H1 (cell line): ENCODE data around the gene ZNF771. TPM values are rescaled to one million over a fixed set of nuclear protein-coding genes. Genes with fewer than 3 reads are reported as not detected.

ENCODE experiments used
- CHD1 ChIP-seq: IDR thresholded peaks from 2 replicates; pipeline ENCODE4 v1.6.1; 2012; ENCODE audit warnings: low read depth, low read length, improper control_type of control experiment
- EGR1 ChIP-seq: IDR thresholded peaks from 2 replicates; pipeline ENCODE4 v1.6.1; 2011; ENCODE audit warnings: low read depth, low read length, borderline replicate concordance
- EZH2 ChIP-seq: fragments of 200-600 bp; sonication (generic); IDR thresholded peaks from 2 replicates; pipeline ENCODE4 v1.7.1; 2012; ENCODE audit warnings: low read depth, mild to moderate bottlenecking, moderate library complexity, low read length, inconsistent platforms; ENCODE audit not compliant: severe bottlenecking
- SAP30 ChIP-seq: fragments of 300-600 bp; sonication (generic); IDR thresholded peaks from 2 replicates; pipeline ENCODE4 v1.7.1; 2012; ENCODE audit warnings: low read length, moderate library complexity, mild to moderate bottlenecking, inconsistent platforms; ENCODE audit not compliant: insufficient read depth, insufficient replicate concordance
- polyA plus RNA-seq, 7 experiments: library from polyadenylated mRNA; depleted of rRNA in 3 of 7; stranded (reverse) in 5 of 7; unstranded in 2 of 7; fragments of >200 nt in 5 of 7; fragments of 200-250 nt in 2 of 7; gene quantifications; 1 replicate in 5 of 7; 2 replicates in 1 of 7; 4 replicates in 1 of 7; pipeline versions ENCODE4 v1.2.1 to v1.2.3, GENCODE V29; 2011 to 2013; ENCODE audit warnings: missing spikeins in 2 of 7, mixed read lengths in 2 of 7
- total RNA-seq: library from RNA; stranded (reverse); fragmentation: NEBNext Ultra II Directional; extraction: Animal tissue kit (Norgen Biotek cat#: 25700); gene quantifications from 2 replicates; pipeline ENCODE4 v1.2.1, GENCODE V29; 2021
- TF ChIP-seq, protein P1 (sequence below): IDR thresholded peaks from 2 replicates; pipeline ENCODE4 v1.6.1; 2012; ENCODE audit warnings: low read length, inconsistent platforms

ZNF771 gene
- total and polyA plus RNA-seq, 2 of the 8 experiments (the other 6 are each of a cell fraction or from before 2014, with no cell fraction given) = 10.6 to 15.7 TPM

DNA sequence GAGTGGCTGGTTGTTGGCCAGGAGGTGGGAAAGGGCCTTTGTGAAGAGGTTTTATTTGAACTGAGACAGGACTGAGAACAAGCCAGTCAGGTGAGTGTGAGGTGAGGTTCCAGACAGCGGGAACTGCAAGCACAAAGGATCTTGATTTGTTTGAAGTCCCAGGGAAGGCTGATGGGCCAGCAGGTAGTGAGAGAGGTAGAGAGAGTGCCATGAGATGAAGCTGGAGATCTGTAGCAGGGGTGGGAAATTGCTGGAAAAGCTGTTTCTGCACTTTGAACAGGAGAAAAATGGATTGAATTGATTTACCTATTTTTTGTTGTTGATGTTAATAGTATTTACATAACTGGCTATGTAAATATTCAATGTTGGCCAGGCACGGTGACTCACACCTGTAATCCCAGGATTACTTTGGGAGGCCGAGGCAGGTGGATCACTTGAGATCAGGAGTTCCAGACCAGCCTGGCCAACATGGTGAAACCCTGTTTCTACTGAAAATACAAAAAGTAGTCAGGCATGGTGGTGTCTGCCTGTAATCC is 30.2 kb downstream of the ZNF771 start (continued):
- TF ChIP-seq, protein P1, sequence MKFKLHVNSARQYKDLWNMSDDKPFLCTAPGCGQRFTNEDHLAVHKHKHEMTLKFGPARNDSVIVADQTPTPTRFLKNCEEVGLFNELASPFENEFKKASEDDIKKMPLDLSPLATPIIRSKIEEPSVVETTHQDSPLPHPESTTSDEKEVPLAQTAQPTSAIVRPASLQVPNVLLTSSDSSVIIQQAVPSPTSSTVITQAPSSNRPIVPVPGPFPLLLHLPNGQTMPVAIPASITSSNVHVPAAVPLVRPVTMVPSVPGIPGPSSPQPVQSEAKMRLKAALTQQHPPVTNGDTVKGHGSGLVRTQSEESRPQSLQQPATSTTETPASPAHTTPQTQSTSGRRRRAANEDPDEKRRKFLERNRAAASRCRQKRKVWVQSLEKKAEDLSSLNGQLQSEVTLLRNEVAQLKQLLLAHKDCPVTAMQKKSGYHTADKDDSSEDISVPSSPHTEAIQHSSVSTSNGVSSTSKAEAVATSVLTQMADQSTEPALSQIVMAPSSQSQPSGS = no peak
- no peak for TF ChIP-seq EZH2
- no peak for TF ChIP-seq SAP30
- no peak for TF ChIP-seq EGR1
- no peak for TF ChIP-seq CHD1
